ENCODE results near the gene PDC.

DNA sequence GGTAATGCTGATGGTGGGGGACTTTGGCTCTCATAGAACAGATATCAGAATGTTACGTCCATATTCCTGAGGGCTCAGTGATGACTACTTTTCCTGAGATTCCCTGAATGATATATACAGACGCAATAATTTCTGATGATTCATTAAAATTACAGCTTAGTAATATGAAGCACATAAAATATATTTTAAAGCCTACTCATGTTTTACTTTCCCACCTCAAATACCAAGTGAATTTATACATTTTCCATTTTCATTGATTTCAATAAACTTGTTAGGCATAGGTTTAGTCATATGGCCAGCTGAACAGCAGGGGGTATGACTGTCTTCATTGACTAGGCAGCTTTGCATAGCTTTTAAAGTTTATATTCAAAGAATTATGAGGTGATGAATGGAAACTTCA, 26.2 kb upstream of the PDC start:
- TF ChIP-seq, protein P1, sequence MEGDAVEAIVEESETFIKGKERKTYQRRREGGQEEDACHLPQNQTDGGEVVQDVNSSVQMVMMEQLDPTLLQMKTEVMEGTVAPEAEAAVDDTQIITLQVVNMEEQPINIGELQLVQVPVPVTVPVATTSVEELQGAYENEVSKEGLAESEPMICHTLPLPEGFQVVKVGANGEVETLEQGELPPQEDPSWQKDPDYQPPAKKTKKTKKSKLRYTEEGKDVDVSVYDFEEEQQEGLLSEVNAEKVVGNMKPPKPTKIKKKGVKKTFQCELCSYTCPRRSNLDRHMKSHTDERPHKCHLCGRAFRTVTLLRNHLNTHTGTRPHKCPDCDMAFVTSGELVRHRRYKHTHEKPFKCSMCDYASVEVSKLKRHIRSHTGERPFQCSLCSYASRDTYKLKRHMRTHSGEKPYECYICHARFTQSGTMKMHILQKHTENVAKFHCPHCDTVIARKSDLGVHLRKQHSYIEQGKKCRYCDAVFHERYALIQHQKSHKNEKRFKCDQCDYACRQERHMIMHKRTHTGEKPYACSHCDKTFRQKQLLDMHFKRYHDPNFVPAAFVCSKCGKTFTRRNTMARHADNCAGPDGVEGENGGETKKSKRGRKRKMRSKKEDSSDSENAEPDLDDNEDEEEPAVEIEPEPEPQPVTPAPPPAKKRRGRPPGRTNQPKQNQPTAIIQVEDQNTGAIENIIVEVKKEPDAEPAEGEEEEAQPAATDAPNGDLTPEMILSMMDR (IDR thresholded peaks at IDR 0.05) = no peak
- TF ChIP-seq POLR2A (IDR thresholded peaks at IDR 0.05) = no peak
